HFF-Myc (cell line): ENCODE measurements around the gene GRB7.
"Not testable (repeated sequence)": the region's sequence is repeated elsewhere in the genome, so short reads cannot be mapped to it uniquely, and the experiment has no call there.

ENCODE experiments used
- DNase-seq: peaks from one replicate; pipeline ENCODE4 v3.0.0-alpha.2; 2011; ENCODE audit warnings: low read depth; ENCODE audit errors: extremely low read depth
- H3K4me3 ChIP-seq: replicated peaks from 2 replicates; pipeline ENCODE4 v1.5.1; 2011; ENCODE audit warnings: low read depth, mild to moderate bottlenecking, control low read depth, low read length
- TF ChIP-seq, protein P1 (sequence below): IDR thresholded peaks from 2 replicates; pipeline ENCODE4 v1.5.1; 2012; ENCODE audit warnings: mild to moderate bottlenecking, low read depth, low read length, control low read depth; ENCODE audit errors: missing control alignments

The GRB7 gene

DNA sequence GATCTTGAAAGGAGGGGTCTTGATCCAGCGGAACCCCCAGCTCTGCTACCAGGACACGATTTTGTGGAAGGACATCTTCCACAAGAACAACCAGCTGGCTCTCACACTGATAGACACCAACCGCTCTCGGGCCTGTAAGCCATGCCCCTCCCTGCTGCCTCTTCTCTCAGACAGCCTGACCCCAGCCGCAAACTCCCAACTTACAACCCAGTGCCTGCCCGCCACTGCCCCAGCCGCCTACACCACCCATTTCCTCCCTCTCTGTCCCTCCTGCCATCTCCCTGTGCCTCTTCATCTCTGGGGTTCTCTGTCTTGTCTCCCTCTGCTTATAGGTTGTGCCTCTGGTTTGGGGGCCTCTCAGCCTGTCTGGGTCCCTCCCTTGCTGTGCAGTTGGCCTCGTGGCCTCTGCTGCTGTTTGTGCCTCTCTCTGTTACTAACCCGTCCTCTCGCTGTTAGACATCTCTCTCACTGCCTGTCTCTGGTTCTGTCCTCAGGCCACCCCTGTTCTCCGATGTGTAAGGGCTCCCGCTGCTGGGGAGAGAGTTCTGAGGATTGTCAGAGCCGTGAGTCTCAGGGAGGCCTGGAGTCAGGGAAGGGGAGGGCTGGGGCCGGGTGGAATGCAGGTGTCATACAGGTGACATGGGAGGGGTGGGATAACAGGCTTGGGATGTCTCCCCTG, 28.3 kb upstream of the GRB7 start:
- no peak overlapping the region for H3K4me3 ChIP-seq
- no peak for DNase-seq
- TF ChIP-seq, protein P1, sequence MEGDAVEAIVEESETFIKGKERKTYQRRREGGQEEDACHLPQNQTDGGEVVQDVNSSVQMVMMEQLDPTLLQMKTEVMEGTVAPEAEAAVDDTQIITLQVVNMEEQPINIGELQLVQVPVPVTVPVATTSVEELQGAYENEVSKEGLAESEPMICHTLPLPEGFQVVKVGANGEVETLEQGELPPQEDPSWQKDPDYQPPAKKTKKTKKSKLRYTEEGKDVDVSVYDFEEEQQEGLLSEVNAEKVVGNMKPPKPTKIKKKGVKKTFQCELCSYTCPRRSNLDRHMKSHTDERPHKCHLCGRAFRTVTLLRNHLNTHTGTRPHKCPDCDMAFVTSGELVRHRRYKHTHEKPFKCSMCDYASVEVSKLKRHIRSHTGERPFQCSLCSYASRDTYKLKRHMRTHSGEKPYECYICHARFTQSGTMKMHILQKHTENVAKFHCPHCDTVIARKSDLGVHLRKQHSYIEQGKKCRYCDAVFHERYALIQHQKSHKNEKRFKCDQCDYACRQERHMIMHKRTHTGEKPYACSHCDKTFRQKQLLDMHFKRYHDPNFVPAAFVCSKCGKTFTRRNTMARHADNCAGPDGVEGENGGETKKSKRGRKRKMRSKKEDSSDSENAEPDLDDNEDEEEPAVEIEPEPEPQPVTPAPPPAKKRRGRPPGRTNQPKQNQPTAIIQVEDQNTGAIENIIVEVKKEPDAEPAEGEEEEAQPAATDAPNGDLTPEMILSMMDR = no peak

DNA sequence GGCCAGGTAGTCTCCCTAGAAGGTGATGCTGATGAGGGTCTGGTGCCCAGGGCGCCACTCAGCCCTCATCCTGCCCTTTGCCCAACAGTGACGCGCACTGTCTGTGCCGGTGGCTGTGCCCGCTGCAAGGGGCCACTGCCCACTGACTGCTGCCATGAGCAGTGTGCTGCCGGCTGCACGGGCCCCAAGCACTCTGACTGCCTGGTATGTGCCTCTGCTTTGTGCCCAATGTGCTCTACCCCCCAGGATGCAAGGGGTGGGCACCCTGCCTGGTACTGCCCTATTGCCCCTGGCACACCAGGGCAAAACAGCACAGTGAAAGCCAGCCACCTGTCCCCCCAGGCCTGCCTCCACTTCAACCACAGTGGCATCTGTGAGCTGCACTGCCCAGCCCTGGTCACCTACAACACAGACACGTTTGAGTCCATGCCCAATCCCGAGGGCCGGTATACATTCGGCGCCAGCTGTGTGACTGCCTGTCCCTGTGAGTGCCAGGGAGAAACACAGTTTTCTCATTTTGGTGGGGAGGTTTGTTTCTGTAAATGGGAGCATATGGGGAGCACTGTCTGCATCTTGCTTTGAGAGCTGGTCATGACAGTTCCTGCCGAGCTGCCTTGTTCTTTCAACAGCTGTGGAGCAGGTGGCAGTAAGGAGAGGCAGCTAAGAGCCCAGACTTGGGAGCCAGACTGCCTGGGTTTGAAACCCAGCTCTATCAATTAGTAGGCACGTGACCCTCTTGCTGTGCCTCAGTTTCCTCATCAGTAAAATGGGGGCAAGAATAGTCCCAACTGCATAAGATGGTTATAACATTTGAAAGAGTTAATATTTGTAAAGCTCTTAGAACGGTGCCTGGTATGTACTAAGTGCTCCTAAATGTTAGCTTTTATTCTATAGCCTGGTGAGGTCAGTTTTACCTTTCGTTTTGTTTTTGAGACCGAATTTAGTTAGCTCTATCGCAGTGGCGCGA, 27.5 kb upstream of the GRB7 start:
- TF ChIP-seq, protein P1 = no peak

DNA sequence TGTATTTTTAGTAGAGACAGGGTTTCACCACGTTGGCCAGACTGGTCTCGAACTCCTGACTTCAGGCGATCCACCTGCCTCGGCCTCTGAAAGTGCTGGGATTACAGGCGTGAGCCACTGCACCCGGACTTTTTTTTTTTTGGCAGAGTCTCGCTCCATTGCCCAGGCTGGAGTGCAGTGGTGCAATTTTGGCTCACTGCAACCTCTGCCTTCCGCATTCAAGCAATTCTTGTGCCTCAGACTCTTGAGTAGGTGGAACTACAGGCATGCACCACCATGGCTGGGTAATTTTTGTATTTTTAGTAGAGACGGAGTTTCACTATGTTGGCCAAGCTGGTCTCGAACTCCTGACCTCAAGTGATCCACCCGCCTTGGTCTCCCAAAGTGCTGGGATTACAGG, 26.7 kb upstream of the GRB7 start:
- not testable (repeated sequence) for H3K4me3 ChIP-seq, DNase-seq

More for the DNA sequence above, 27.5 kb upstream of the GRB7 start:
- no peak for DNase-seq
- no peak overlapping the region for H3K4me3 ChIP-seq

DNA sequence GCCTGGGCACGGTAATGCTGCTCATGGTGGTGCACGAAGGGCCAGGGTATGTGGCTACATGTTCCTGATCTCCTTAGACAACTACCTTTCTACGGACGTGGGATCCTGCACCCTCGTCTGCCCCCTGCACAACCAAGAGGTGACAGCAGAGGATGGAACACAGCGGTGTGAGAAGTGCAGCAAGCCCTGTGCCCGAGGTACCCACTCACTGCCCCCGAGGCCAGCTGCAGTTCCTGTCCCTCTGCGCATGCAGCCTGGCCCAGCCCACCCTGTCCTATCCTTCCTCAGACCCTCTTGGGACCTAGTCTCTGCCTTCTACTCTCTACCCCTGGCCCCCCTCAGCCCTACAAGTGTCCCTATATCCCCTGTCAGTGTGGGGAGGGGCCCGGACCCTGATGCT, 25.9 kb upstream of the GRB7 start:
- TF ChIP-seq, protein P1 = no peak
- H3K4me3 ChIP-seq = no peak overlapping the region
- DNase-seq = no peak

DNA sequence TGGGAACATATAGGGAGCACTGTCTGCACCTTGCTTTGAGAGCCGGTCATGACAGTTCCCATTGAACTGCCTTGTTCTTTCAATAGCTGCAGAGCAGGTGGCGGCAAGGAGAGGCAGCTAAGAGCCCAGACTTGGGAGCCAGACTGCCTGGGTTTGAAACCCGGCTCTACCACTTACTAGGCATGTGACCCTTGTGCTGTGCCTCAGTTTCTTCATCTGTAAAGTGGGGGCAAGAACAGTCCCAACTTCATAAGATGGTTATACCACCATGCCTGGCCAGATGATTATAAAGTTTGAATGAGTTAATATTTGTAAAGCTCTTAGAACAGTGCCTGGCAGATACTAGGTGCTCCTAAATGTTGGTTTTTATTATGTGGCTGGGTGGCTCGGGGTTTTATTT, 23.5 kb upstream of the GRB7 start:
- DNase-seq = no peak
- TF ChIP-seq, protein P1 = no peak
- H3K4me3 ChIP-seq = no peak overlapping the region

DNA sequence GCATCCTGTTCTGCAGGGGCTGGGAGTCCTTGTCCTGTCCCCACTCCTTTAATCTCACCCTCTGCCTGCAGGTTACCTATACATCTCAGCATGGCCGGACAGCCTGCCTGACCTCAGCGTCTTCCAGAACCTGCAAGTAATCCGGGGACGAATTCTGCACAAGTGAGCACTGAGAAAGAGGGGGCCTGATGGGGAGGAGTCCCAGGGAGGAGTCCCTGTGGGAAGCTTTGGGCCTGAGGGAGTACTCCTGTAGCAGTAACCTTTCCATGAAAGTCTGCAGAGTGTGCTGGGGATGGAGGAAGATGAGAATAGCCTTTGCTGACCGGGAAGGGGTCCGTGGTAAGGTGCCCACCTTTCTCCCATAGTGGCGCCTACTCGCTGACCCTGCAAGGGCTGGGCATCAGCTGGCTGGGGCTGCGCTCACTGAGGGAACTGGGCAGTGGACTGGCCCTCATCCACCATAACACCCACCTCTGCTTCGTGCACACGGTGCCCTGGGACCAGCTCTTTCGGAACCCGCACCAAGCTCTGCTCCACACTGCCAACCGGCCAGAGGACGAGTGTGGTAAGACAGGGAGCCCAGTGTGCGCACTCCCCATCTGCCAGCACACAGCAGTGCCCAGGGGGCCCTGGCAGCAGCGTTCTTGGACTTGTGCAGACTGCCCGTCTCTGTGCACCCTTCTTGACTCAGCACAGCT, 22.2 kb upstream of the GRB7 start:
- DNase-seq = no peak
- TF ChIP-seq, protein P1 = no peak
- no peak overlapping the region for H3K4me3 ChIP-seq
